PC-9 (cell line): ENCODE results near the gene RCBTB2. TPM values are rescaled to one million over a fixed set of nuclear protein-coding genes. Genes with fewer than 3 reads are reported as not detected.

Source experiments
- BruUV-seq: library from RNA; stranded (reverse); fragments of 400-500 nt; replicated peaks from 2 replicates; lab custom pipeline; 2021; lab: Mats Ljungman, UMichigan
- CTCF ChIA-PET: fragments of 300-600 bp; sonication (Branson Sonifier 250); formaldehyde crosslinking; loops from one replicate; lab custom pipeline; 2022; ENCODE audit warnings: antibody characterized with exemption; lab: Charles Lee
- POLR2A ChIA-PET: fragments of 300-600 bp; sonication (Branson Sonifier 250); formaldehyde crosslinking; loops from one replicate; lab custom pipeline; 2022; ENCODE audit warnings: antibody characterized with exemption; ENCODE audit not compliant: unreplicated experiment; lab: Charles Lee
- DNase-seq, 2 experiments: peaks; one replicate each; pipeline versions ENCODE4 v3.0.0 to v3.0.0-alpha.2; 2015 to 2022; ENCODE audit warnings: mixed read lengths in 1 of 2
- H2AFZ ChIP-seq: fragments of 200-600 bp; sonication (generic); 2 replicates; pipeline ENCODE4 v1.8.1; 2017; ENCODE audit warnings: antibody characterized with exemption
- H3F3A ChIP-seq: fragments of 200-600 bp; sonication (generic); 2 replicates; pipeline ENCODE4 v1.8.1; 2017; ENCODE audit warnings: antibody characterized with exemption, mild to moderate bottlenecking, low read depth; ENCODE audit not compliant: insufficient read depth
- H3K27ac ChIP-seq: fragments of 200-600 bp; sonication (generic); 2 replicates; pipeline ENCODE4 v1.6.1; 2016; ENCODE audit warnings: mixed run types
- H3K27me3 ChIP-seq: fragments of 200-600 bp; sonication (generic); 2 replicates; pipeline ENCODE4 v1.6.1; 2016; ENCODE audit warnings: low read depth, mixed run types; ENCODE audit not compliant: insufficient read depth
- H3K36me3 ChIP-seq: fragments of 200-600 bp; sonication (generic); 2 replicates; pipeline ENCODE4 v1.6.1; 2016; ENCODE audit warnings: low read depth, mixed run types
- H3K4me1 ChIP-seq: fragments of 200-600 bp; sonication (generic); replicated peaks from 2 replicates; pipeline ENCODE4 v1.6.1; 2016; ENCODE audit warnings: mixed run types; ENCODE audit not compliant: insufficient read depth
- H3K4me2 ChIP-seq: fragments of 200-600 bp; sonication (generic); 2 replicates; pipeline ENCODE4 v1.6.1; 2017; ENCODE audit warnings: mixed run types
- H3K4me3 ChIP-seq: fragments of 200-600 bp; sonication (generic); 2 replicates; pipeline ENCODE4 v1.6.1; 2016; ENCODE audit warnings: mixed run types
- H3K79me2 ChIP-seq: fragments of 200-600 bp; sonication (generic); 2 replicates; pipeline ENCODE4 v1.6.1; 2017; ENCODE audit warnings: low read depth, mixed run types
- H3K9me2 ChIP-seq: fragments of 200-600 bp; sonication (generic); 2 replicates; pipeline ENCODE4 v1.8.1; 2017; ENCODE audit warnings: mild to moderate bottlenecking; ENCODE audit not compliant: insufficient read depth
- H3K9me3 ChIP-seq: fragments of 200-600 bp; sonication (generic); 2 replicates; pipeline ENCODE4 v1.8.1; 2016; ENCODE audit warnings: low read depth; ENCODE audit not compliant: insufficient read depth
- H4K20me1 ChIP-seq: fragments of 200-600 bp; sonication (generic); 2 replicates; pipeline ENCODE4 v1.8.1; 2017; ENCODE audit not compliant: insufficient read depth
- CTCF ChIP-seq: fragments of 200-600 bp; sonication (generic); conservative IDR thresholded peaks from 2 replicates; pipeline ENCODE4 v1.6.1; 2017; ENCODE audit warnings: mixed run types, antibody characterized with exemption, mild to moderate bottlenecking, moderate library complexity
- EZH2 ChIP-seq: fragments of 200-600 bp; sonication (generic); IDR thresholded peaks from 2 replicates; pipeline ENCODE4 v1.8.0; 2017; ENCODE audit warnings: antibody characterized with exemption, low read depth
- intact Hi-C: fragments of 100-400 bp; cut with micrococcal nuclease; formaldehyde crosslinking; loops from one replicate; pipeline ENCODE4 v1.10.0; 2022; ENCODE audit not compliant: unreplicated experiment
- total RNA-seq: library from RNA; stranded (reverse); gene quantifications from 2 replicates; pipeline ENCODE4 v1.2.3, GENCODE V29; 2021

Gene RCBTB2
- total RNA-seq, 1 experiment from 2014 or later, result 2.6 TPM

- Histone ChIP-seq H3K36me3 (no peaks in the 10 kb centered on the region), H3K4me3 (no peak overlapping the region), H4K20me1 (no peaks in the 10 kb centered on the region), H3K4me1 (no peaks in the 10 kb centered on the region), H3K4me2 (no peak overlapping the region), H3K27ac (no peak overlapping the region), H3F3A (no peaks in the 10 kb centered on the region), H3K9me2 (no peaks in the 10 kb centered on the region), H3K9me3 (no peaks in the 10 kb centered on the region), H3K27me3 (no peaks in the 10 kb centered on the region), H2AFZ (no peak overlapping the region), H3K79me2 (no peaks in the 10 kb centered on the region)
- intact Hi-C loops, result no loop called here
- CTCF ChIA-PET, result no interaction called here
- no TSS peak for BruUV-seq
- no peak for TF ChIP-seq CTCF
- TF ChIP-seq EZH2, result no peak
- POLR2A ChIA-PET, result no interaction called here
- DNase-seq, result no peak
Measured at GRCh38 chr13:48477191-48477855, 55.6 kb downstream of the RCBTB2 start.

GRCh38 chr13:48476686-48477085 is 56.2 kb downstream of the RCBTB2 start:
- Histone ChIP-seq H3K9me3 (no peaks in the 10 kb centered on the region), H3K9me2 (no peaks in the 10 kb centered on the region), H3K4me1 (no peaks in the 10 kb centered on the region), H3K36me3 (no peaks in the 10 kb centered on the region), H4K20me1 (no peaks in the 10 kb centered on the region), H2AFZ (no peak overlapping the region), H3K4me3 (no peak overlapping the region), H3F3A (no peaks in the 10 kb centered on the region), H3K27ac (no peak overlapping the region), H3K27me3 (no peaks in the 10 kb centered on the region), H3K4me2 (no peak overlapping the region), H3K79me2 (no peaks in the 10 kb centered on the region)
- intact Hi-C loops, result no loop called here
- no peak for DNase-seq
- no TSS peak for BruUV-seq
- ChIA-PET CTCF (no interaction called here), POLR2A (no interaction called here)
- no peak for TF ChIP-seq EZH2
- no peak for TF ChIP-seq CTCF

GRCh38 chr13:48476215-48476614 is 56.7 kb downstream of the RCBTB2 start:
- Histone ChIP-seq H3K4me2 (no peak overlapping the region), H3F3A (no peaks in the 10 kb centered on the region), H3K36me3 (no peaks in the 10 kb centered on the region), H2AFZ (no peak overlapping the region), H3K27me3 (no peaks in the 10 kb centered on the region), H3K9me2 (no peaks in the 10 kb centered on the region), H3K27ac (no peak overlapping the region), H4K20me1 (no peaks in the 10 kb centered on the region), H3K79me2 (no peaks in the 10 kb centered on the region), H3K9me3 (no peaks in the 10 kb centered on the region), H3K4me3 (no peak overlapping the region), H3K4me1 (no peaks in the 10 kb centered on the region)
- CTCF ChIA-PET, result no interaction called here
- no peak for TF ChIP-seq EZH2
- no peak for TF ChIP-seq CTCF
- BruUV-seq, result no TSS peak
- POLR2A ChIA-PET, result no interaction called here
- DNase-seq, result no peak
- intact Hi-C loops, result no loop called here
